H9 (cell line): ENCODE results near the gene ASPG. TPM values are rescaled to one million over a fixed set of nuclear protein-coding genes. Genes with fewer than 3 reads are reported as not detected.

Source experiments
- DNase-seq: peaks from one replicate; pipeline ENCODE4 v3.0.0-alpha.2; 2017
- H2AFZ ChIP-seq: one replicate; pipeline ENCODE4 v1.6.1; 2013; ENCODE audit warnings: mild to moderate bottlenecking, low read length, control low read depth, moderate library complexity
- H2AK5ac ChIP-seq: 2 replicates; pipeline ENCODE4 v1.6.1; 2013; ENCODE audit warnings: low read length, control low read depth, mixed read lengths; ENCODE audit not compliant: insufficient read length
- H2BK120ac ChIP-seq: one replicate; pipeline ENCODE4 v1.6.1; 2013; ENCODE audit warnings: low read depth, mild to moderate bottlenecking, low read length, control low read depth, inconsistent platforms; ENCODE audit not compliant: poor library complexity, severe bottlenecking
- H2BK12ac ChIP-seq: 2 replicates; pipeline ENCODE4 v1.6.1; 2013; ENCODE audit warnings: low read length, control low read depth, mixed read lengths, low read depth; ENCODE audit not compliant: insufficient read length
- H2BK15ac ChIP-seq: 2 replicates; pipeline ENCODE4 v1.6.1; 2013; ENCODE audit warnings: low read depth, low read length, control low read depth
- H2BK20ac ChIP-seq: one replicate; pipeline ENCODE4 v1.6.1; 2013; ENCODE audit warnings: low read depth, mild to moderate bottlenecking, low read length, control low read depth, inconsistent platforms; ENCODE audit not compliant: poor library complexity, severe bottlenecking
- H2BK5ac ChIP-seq: 2 replicates; pipeline ENCODE4 v1.6.1; 2013; ENCODE audit warnings: low read length, control low read depth, mixed read lengths; ENCODE audit not compliant: insufficient read length
- H3K14ac ChIP-seq: 2 replicates; pipeline ENCODE4 v1.6.1; 2013; ENCODE audit warnings: low read length, control low read depth; ENCODE audit not compliant: insufficient read depth
- H3K18ac ChIP-seq: 2 replicates; pipeline ENCODE4 v1.6.1; 2013; ENCODE audit warnings: low read depth, mild to moderate bottlenecking, mixed read lengths, low read length, control low read depth; ENCODE audit not compliant: insufficient read length
- H3K23ac ChIP-seq: 2 replicates; pipeline ENCODE4 v1.6.1; 2013; ENCODE audit warnings: low read length, control low read depth, mixed read lengths, low read depth; ENCODE audit not compliant: insufficient read length
- H3K23me2 ChIP-seq: 2 replicates; pipeline ENCODE4 v1.6.1; 2013; ENCODE audit warnings: low read depth, mild to moderate bottlenecking, mixed read lengths, low read length, control low read depth; ENCODE audit not compliant: insufficient read length, poor library complexity, severe bottlenecking
- H3K27ac ChIP-seq: 2 replicates; pipeline ENCODE4 v1.5.1; 2013; ENCODE audit warnings: low read length, control low read depth, mixed read lengths, low read depth; ENCODE audit not compliant: insufficient read length
- H3K27me3 ChIP-seq: 2 replicates; pipeline ENCODE4 v1.6.1; 2013; ENCODE audit warnings: low read length, control low read depth, inconsistent platforms; ENCODE audit not compliant: insufficient read depth
- H3K4ac ChIP-seq: 2 replicates; pipeline ENCODE4 v1.6.1; 2013; ENCODE audit warnings: low read depth, mild to moderate bottlenecking, control low read depth, inconsistent platforms, low read length, moderate library complexity
- H3K4me1 ChIP-seq: 2 replicates; pipeline ENCODE4 v1.6.1; 2013; ENCODE audit warnings: low read length, control low read depth, inconsistent platforms; ENCODE audit not compliant: insufficient read depth
- H3K4me2 ChIP-seq: 2 replicates; pipeline ENCODE4 v1.6.1; 2013; ENCODE audit warnings: low read length, control low read depth, mixed read lengths; ENCODE audit not compliant: insufficient read length, insufficient read depth
- H3K56ac ChIP-seq: 2 replicates; pipeline ENCODE4 v1.6.1; 2013; ENCODE audit warnings: low read depth, mild to moderate bottlenecking, mixed read lengths, low read length, control low read depth; ENCODE audit not compliant: insufficient read length
- H3K79me1 ChIP-seq: 2 replicates; pipeline ENCODE4 v1.6.1; 2013; ENCODE audit warnings: low read depth, mild to moderate bottlenecking, moderate library complexity, low read length, control low read depth, inconsistent platforms; ENCODE audit not compliant: insufficient read depth, poor library complexity, severe bottlenecking
- H3K79me2 ChIP-seq: 2 replicates; pipeline ENCODE4 v1.6.1; 2013; ENCODE audit warnings: low read length, control low read depth, inconsistent platforms; ENCODE audit not compliant: insufficient read depth
- H3K9ac ChIP-seq: 2 replicates; pipeline ENCODE4 v1.6.1; 2013; ENCODE audit warnings: low read length, control low read depth, mixed read lengths; ENCODE audit not compliant: insufficient read length; ENCODE audit errors: extremely low read depth
- H3K9me3 ChIP-seq: one replicate; pipeline ENCODE4 v1.6.1; 2013; ENCODE audit warnings: low read depth, low read length, inconsistent platforms; ENCODE audit not compliant: control insufficient read depth
- H3T11ph ChIP-seq: one replicate; pipeline ENCODE4 v1.6.1; 2013; ENCODE audit warnings: mild to moderate bottlenecking, low read length, control low read depth, inconsistent platforms
- H4K20me1 ChIP-seq: one replicate; pipeline ENCODE4 v1.6.1; 2013; ENCODE audit not compliant: control insufficient read depth, insufficient read length, insufficient read depth
- H4K5ac ChIP-seq: 2 replicates; pipeline ENCODE4 v1.6.1; 2013; ENCODE audit warnings: low read depth, mild to moderate bottlenecking, mixed read lengths, low read length, control low read depth; ENCODE audit not compliant: insufficient read length
- H4K8ac ChIP-seq: replicated peaks from 2 replicates; pipeline ENCODE4 v1.6.1; 2013; ENCODE audit warnings: low read length, control low read depth, mixed read lengths, low read depth; ENCODE audit not compliant: insufficient read length
- H4K91ac ChIP-seq: 2 replicates; pipeline ENCODE4 v1.6.1; 2013; ENCODE audit warnings: low read depth, mild to moderate bottlenecking, moderate library complexity, mixed read lengths, low read length, control low read depth; ENCODE audit not compliant: insufficient read length
- H3K27ac Mint-ChIP-seq, 3 experiments: 2 replicates in 2 of 3; 3 replicates in 1 of 3; pipeline ENCODE4 v1.8.0; 2020 to 2021; ENCODE audit warnings: mixed read lengths in 3 of 3, mild to moderate bottlenecking in 1 of 3, moderate library complexity in 1 of 3
- H3K27me3 Mint-ChIP-seq: 2 replicates; pipeline ENCODE4 v1.8.0; 2021; ENCODE audit warnings: low read depth, mild to moderate bottlenecking, moderate library complexity, mixed read lengths
- H3K36me3 Mint-ChIP-seq, 3 experiments: 2 replicates in 2 of 3; 3 replicates in 1 of 3; pipeline ENCODE4 v1.8.0; 2020 to 2021; ENCODE audit warnings: low read depth in 3 of 3, mixed read lengths in 3 of 3; ENCODE audit not compliant: insufficient read depth in 1 of 3
- H3K4me1 Mint-ChIP-seq, 2 experiments: 2 replicates each; pipeline ENCODE4 v1.8.0; 2020; ENCODE audit warnings: mixed read lengths in 2 of 2
- H3K4me3 Mint-ChIP-seq, 2 experiments: 2 replicates in 1 of 2; 3 replicates in 1 of 2; pipeline ENCODE4 v1.8.0; 2020 to 2021; ENCODE audit warnings: mild to moderate bottlenecking in 2 of 2, mixed read lengths in 2 of 2, moderate library complexity in 1 of 2
- H3K9me3 Mint-ChIP-seq, 2 experiments: 2 replicates in 1 of 2; 3 replicates in 1 of 2; pipeline ENCODE4 v1.8.0; 2020; ENCODE audit warnings: mild to moderate bottlenecking in 2 of 2, mixed read lengths in 2 of 2, moderate library complexity in 1 of 2
- whole genome bisulfite sequencing: extraction: QIAGEN DNeasy Blood & Tissue Kit; methylation state at CpG from one replicate; pipeline ENCODE4 v1.1.7; 2013; ENCODE audit warnings: missing lambda C conversion rate, low lambda C conversion rate, mixed read lengths; ENCODE audit not compliant: insufficient read length; ENCODE audit errors: extremely low coverage; 5-methylcytosine and 5-hydroxymethylcytosine counted together
- total RNA-seq: library from RNA; stranded (reverse); gene quantifications from 2 replicates; pipeline ENCODE4 v1.2.1, GENCODE V29; 2021
- TF ChIP-seq, protein P1 (sequence below): fragments of 200-600 bp; sonication (generic); conservative IDR thresholded peaks from 3 replicates; pipeline ENCODE4 v1.8.0; 2021; ENCODE audit warnings: antibody characterized with exemption, mild to moderate bottlenecking

Gene ASPG
- total RNA-seq, 1 experiment from 2014 or later, result 0.33 TPM

DNA sequence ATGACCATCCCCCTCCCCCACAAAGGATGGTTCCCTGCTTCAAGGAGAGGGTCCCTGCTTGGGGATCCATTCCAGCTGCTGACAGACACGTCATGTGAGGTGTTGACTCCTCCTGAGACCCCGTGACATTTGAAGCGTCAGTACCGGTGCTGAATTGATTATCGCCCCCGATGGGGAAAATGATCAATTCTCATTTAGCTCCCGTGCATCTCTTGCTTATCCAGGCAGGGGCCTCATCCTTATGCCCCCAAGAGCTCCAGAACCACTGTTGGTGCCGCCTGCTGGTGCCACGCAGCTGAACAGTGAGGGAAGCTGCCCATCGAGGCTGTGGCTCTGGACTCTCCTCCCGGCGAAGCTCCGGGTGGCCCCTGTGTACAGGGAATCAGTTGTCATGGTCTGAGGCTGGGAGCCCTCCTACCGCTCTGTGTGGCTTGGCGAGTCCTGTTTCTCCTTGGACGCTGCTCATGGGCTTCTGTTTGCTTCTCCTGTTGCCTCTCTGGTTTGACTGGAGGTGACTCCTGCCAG, 57.5 kb downstream of the ASPG start:
- H4K91ac ChIP-seq, result no peak overlapping the region

More for the DNA sequence above, 57.5 kb downstream of the ASPG start:
- H4K20me1 ChIP-seq, result no peaks in the 10 kb centered on the region
- H4K8ac ChIP-seq, result no peak overlapping the region
- H3K14ac ChIP-seq, result no peak overlapping the region
- Mint-ChIP-seq H3K4me3 (no peak overlapping the region; a peak in 1 of 5 replicates), H3K4me1 (peaks cover 34 to 36% of the 10 kb centered on the region in 2 experiments), H3K9me3 (no peaks in the 10 kb centered on the region), H3K27ac (peak overlapping the region in 2 of 3 experiments; percentile 53 to 84; a peak in 1 of 7 replicates), H3K27me3 (no peaks in the 10 kb centered on the region; the same call in 1 of the 2 replicates), H3K36me3 (peaks cover 2 to 18% (median 10%) of the 10 kb centered on the region in 3 experiments; a peak in 6 of 7 replicates)
- H2AK5ac ChIP-seq, result no peak overlapping the region
- no peak overlapping the region for H3K4me2 ChIP-seq
- no peaks in the 10 kb centered on the region; the same call in 1 of the 2 replicates for H3K4me1 ChIP-seq
- H3K9ac ChIP-seq, result no peak overlapping the region
- peak; percentile 20 for DNase-seq
- H2BK5ac ChIP-seq, result no peak overlapping the region
- no peak overlapping the region for H2BK20ac ChIP-seq
- no peaks in the 10 kb centered on the region for H3K79me1 ChIP-seq
- TF ChIP-seq, protein P1, sequence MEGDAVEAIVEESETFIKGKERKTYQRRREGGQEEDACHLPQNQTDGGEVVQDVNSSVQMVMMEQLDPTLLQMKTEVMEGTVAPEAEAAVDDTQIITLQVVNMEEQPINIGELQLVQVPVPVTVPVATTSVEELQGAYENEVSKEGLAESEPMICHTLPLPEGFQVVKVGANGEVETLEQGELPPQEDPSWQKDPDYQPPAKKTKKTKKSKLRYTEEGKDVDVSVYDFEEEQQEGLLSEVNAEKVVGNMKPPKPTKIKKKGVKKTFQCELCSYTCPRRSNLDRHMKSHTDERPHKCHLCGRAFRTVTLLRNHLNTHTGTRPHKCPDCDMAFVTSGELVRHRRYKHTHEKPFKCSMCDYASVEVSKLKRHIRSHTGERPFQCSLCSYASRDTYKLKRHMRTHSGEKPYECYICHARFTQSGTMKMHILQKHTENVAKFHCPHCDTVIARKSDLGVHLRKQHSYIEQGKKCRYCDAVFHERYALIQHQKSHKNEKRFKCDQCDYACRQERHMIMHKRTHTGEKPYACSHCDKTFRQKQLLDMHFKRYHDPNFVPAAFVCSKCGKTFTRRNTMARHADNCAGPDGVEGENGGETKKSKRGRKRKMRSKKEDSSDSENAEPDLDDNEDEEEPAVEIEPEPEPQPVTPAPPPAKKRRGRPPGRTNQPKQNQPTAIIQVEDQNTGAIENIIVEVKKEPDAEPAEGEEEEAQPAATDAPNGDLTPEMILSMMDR, result no peak
- no peak overlapping the region for H3K23ac ChIP-seq
- peaks cover 11% of the 10 kb centered on the region for H3K23me2 ChIP-seq
- no peaks in the 10 kb centered on the region for H3K9me3 ChIP-seq
- H3K56ac ChIP-seq, result no peak overlapping the region
- no peak overlapping the region for H2BK120ac ChIP-seq
- H3K27me3 ChIP-seq, result no peaks in the 10 kb centered on the region
- H2AFZ ChIP-seq, result no peak overlapping the region
- H3K4ac ChIP-seq, result no peak overlapping the region
- H3K27ac ChIP-seq, result no peak overlapping the region
- H4K5ac ChIP-seq, result no peak overlapping the region
- no peak overlapping the region for H2BK12ac ChIP-seq
- peaks cover 17% of the 10 kb centered on the region; the same call in 1 of the 2 replicates for H3K79me2 ChIP-seq
- H2BK15ac ChIP-seq, result no peak overlapping the region
- no peak overlapping the region for H3K18ac ChIP-seq
- no peak overlapping the region for H3T11ph ChIP-seq
- no CpG with 5 or more reads among the region's 16 CpGs for WGBS
